HL-60 (cell line): ENCODE results near the gene CPTP.

Experiments
- DNase-seq, 2 experiments: peaks; one replicate each; pipeline ENCODE4 v3.0.0-alpha.2; 2010 to 2020; ENCODE audit warnings: low read depth in 1 of 2, low spot score in 1 of 2
- H3K27ac ChIP-seq: fragments of 250-450 bp; sonication (Bioruptor Pico); replicated peaks from 2 replicates; pipeline ENCODE4 v1.5.1; 2020; ENCODE audit warnings: mild to moderate bottlenecking, moderate library complexity
- H3K27me3 ChIP-seq: fragments of 250-450 bp; sonication (Bioruptor Pico); 2 replicates; pipeline ENCODE4 v1.5.1; 2021; ENCODE audit warnings: mild to moderate bottlenecking, moderate library complexity; ENCODE audit not compliant: insufficient read depth, poor library complexity, severe bottlenecking
- H3K4me3 ChIP-seq: replicated peaks from 2 replicates; pipeline ENCODE4 v1.5.1; 2011; ENCODE audit warnings: mild to moderate bottlenecking, control low read depth, low read length; ENCODE audit not compliant: insufficient read depth
- CTCF ChIP-seq: IDR thresholded peaks from one replicate; pipeline ENCODE4 v1.5.1; 2011; ENCODE audit warnings: low read length, control low read depth, inconsistent platforms; ENCODE audit not compliant: insufficient read depth
- GABPA ChIP-seq: IDR thresholded peaks from 2 replicates; pipeline ENCODE4 v1.6.1; 2012; ENCODE audit warnings: low read depth
- POLR2AphosphoS5 ChIP-seq: IDR thresholded peaks from 2 replicates; pipeline ENCODE4 v1.6.1; 2012; ENCODE audit warnings: low read depth
- REST ChIP-seq: IDR thresholded peaks from 2 replicates; pipeline ENCODE4 v1.6.1; 2012; ENCODE audit warnings: low read depth; ENCODE audit not compliant: insufficient replicate concordance
- SPI1 ChIP-seq: IDR thresholded peaks from 2 replicates; pipeline ENCODE4 v1.6.1; 2012; ENCODE audit warnings: low read depth, mild to moderate bottlenecking, borderline replicate concordance

Gene CPTP

GRCh38 chr1:1320666-1321448 lies 3.7 kb upstream of the CPTP start:
- no peak for DNase-seq
- Histone ChIP-seq H3K27ac (no peak overlapping the region), H3K4me3 (no peak overlapping the region), H3K27me3 (no peaks in the 10 kb centered on the region)
- no peak for TF ChIP-seq GABPA
- no peak for TF ChIP-seq SPI1

GRCh38 chr1:1321477-1321876 lies 3.1 kb upstream of the CPTP start:
- H3K4me3 ChIP-seq = no peak overlapping the region
- no peak overlapping the region; the same call in 1 of the 2 replicates for H3K27ac ChIP-seq
- no peak for TF ChIP-seq REST
- no peak for TF ChIP-seq CTCF
- no peak for TF ChIP-seq GABPA
- no peak for TF ChIP-seq SPI1
- H3K27me3 ChIP-seq = no peaks in the 10 kb centered on the region
- DNase-seq = no peak

GRCh38 chr1:1322418-1322817 lies 2.2 kb upstream of the CPTP start:
- H3K27ac ChIP-seq = no peak overlapping the region
- H3K4me3 ChIP-seq = no peak overlapping the region
- TF ChIP-seq REST (no peak), CTCF (no peak), SPI1 (no peak), GABPA (no peak), POLR2AphosphoS5 (no peak)
- no peaks in the 10 kb centered on the region for H3K27me3 ChIP-seq
- no peak for DNase-seq

GRCh38 chr1:1322952-1323351 lies 1.6 kb upstream of the CPTP start:
- Histone ChIP-seq H3K4me3 (no peak overlapping the region), H3K27me3 (no peaks in the 10 kb centered on the region), H3K27ac (no peak overlapping the region)
- TF ChIP-seq GABPA = no peak
- TF ChIP-seq POLR2AphosphoS5 = no peak
- TF ChIP-seq CTCF = no peak
- TF ChIP-seq REST = no peak
- TF ChIP-seq SPI1 = no peak
- DNase-seq = no peak
